HG03039 (cell line): Measurements from ENCODE around the gene SYT13.

Source experiments
- ATAC-seq: cut with Tn5 transposase; IDR thresholded peaks from one replicate; pipeline ENCODE4 v1.9.1; 2021; ENCODE audit warnings: mild to moderate bottlenecking, moderate library complexity; ENCODE audit not compliant: unreplicated experiment

SYT13 gene

DNA sequence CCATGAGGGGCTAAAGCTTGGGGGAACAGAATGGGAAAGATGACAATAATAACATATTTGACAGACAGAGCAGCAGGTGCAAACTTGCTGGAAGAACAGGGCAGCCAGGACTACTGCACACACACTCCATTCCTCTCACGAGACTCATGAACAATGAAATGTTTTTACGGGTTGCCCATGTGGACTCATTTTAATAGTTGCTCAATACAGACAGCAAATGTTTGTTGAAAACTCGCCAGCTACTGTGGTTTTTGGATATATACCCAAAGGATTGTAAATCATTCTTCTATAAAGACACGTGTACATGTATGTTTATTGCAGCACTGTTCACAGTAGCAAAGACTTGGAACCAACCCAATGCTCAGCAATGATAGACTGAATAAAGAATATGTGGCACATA lies 10.3 kb downstream of the SYT13 start:
- ATAC-seq = no peak

DNA sequence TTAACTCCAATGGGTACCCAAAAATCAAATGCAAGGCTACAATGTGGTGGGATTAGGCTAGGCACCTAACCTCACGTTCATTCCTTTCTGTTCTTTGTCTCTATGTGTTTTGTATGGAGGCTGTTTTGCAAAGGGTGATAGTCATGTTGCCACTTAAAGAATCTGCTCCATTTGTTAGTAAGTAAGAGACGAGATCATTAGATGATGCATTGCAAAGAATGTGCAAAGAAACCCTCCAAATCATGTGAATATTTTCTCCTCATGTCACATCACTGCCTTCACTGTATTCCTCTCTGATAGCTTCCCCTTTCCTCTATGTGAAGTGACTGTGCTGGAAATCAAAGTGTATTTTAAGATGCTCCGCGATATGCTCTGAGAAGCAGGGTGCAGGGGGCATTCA lies 11.9 kb downstream of the SYT13 start:
- ATAC-seq = no peak

DNA sequence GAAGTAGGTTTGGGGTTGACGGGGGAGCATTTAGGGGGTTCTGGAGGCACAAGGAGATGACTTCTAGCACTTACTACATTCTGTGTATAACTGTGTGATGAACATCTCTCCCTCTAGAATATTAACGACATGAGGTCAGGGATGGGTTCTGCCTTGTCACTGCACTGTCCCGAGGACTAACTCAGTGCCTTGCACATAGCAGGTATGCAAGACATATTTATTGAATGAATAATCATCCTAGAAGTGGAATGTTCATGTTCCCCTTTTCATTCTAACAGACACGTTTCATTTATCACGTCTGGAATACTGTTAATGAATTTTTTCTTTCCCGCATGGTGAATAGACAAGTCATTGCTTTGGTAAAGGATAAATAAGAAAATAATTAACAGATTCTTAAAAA lies 12.6 kb downstream of the SYT13 start:
- ATAC-seq = no peak

DNA sequence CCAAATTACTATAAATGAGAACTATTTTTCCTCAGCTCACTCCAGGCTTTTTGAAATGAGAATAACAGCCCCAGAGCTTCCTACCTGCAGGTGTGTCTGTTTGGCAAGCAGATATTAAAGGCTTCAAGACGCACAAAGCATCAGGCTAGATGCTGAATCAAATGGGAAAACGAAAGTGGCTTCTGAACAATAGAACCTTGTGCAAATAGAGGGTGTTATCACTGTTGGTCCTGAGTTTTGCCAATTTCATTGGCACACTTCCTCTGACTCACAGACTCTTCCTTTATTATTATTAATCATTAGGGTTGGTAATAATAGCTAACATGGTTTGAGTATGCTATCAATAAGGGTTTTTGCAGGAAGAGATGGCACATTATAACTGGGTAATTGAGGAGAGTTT lies 13.4 kb downstream of the SYT13 start:
- ATAC-seq = no peak

DNA sequence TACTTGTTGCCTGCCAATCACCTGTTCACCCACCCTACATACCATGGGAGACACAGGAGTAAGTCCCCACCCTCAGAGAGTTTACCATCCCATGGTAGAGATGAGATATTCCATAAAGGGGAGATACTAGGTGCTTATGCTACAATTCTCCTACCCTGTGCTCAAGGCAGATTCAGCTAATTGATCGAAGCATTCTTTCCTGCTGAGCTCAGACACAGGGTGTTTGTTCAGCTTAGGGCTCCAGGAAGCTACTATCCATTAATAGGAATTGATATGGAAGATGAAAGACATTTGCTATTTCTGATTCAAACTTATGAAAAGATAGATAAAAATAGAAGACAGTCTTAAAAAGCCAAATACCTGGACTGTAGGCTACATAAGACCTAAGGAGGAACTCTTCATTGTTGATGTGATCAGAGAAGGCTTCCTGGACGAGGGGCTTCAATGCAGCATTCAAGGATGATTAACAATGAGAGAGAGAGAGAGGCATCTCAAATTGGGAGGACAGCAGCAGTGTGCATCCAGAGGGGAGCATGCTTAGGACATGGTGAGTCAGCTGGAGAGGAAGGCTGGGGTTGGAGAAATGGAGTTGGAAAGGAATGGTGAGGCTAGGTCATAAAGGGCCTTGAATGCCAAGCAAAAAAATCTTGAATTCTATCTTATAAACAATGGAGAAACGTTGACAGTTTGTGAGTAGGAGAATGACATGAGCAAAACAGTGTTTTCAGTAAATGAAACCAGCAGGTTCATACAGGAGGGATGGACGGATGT lies 15.0 kb downstream of the SYT13 start:
- no peak for ATAC-seq

GRCh38 chr11:45269678-45270077 lies 16.5 kb downstream of the SYT13 start:
- ATAC-seq = no peak

DNA sequence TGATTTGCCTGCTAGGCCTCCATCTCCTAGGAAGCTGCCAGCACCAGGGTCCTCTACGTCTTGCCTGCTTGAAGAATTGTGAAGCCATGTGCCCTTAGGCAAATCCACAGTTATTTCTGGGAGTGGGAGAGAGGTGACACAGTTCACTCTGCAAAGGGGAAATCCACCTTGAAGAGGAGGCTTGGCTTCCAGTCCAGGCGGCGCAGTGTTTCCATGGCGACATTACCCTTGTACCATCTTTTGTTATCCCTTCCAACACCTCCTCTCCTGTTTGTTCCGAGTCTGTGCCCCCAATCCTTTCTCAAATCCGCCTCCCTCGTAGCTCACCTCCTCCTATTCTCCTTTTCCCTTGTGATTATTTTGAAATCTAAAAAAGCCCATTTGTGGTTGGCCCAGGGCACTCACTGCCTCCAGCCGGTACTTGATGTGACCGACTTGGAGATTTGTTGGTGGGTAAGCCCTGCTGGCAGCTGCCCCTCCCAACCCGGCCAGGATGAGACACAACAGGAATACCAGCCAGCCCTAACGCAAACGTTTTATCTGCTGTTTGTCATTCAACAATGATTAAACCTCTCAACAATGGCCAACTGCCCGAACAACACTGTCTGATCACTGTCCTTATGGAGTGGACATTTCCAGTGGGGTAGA lies 18.4 kb downstream of the SYT13 start:
- ATAC-seq = no peak

DNA sequence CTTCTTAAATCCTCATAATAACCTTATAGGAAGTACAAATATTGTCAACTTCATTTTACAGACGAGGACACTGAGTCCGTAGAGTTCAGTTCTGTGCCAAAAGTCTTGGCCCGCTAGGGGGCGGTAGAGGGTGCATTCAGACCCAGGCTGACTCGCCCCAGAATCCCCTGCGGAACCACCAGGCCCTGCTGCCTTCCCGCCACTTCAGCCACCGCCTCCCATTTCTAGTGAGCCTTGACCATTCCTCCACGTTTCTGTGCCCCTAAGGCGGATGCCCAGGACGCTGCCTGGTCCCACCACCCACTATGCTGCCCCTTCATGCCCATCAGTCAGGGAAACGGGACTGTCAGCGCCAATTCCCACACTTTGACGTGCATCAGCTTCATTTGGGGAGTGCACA lies 19.1 kb downstream of the SYT13 start:
- no peak for ATAC-seq

GRCh38 chr11:45266676-45267020 lies 19.5 kb downstream of the SYT13 start:
- no peak for ATAC-seq

DNA sequence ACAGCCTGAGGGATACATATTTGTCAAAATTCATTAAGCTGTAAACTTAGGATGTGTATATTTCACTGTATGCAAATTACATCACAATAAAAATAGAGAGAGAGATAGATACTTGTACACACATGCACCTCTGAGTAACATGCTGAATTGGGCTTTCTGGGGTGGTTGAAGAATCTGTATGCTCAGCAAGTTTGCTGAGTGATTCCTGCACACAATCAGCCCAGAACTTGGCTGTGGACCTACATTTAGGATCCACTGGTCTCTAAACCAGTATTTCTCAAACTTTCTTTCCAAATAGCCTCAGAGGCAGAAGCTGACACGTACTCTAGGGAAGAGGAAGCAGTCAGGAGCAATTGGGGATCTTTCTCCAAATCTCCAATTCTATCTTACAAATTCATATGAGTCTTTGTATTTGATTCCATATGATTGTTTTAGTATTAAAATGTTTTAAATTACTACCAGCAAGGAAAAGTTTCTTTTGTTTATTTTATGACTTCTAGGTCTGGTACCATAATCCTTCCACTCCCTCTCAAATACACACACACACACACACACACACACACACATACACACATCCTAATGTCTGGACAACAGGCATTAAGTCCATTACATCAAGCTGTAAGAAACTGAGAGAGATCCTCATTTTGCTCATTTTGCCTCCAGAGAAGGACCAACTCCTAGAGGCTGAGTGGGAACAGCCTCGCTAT lies 20.0 kb downstream of the SYT13 start:
- ATAC-seq = no peak

- ATAC-seq = no peak
Observed at GRCh38 chr11:45264839-45265515, 21.2 kb downstream of the SYT13 start.

DNA sequence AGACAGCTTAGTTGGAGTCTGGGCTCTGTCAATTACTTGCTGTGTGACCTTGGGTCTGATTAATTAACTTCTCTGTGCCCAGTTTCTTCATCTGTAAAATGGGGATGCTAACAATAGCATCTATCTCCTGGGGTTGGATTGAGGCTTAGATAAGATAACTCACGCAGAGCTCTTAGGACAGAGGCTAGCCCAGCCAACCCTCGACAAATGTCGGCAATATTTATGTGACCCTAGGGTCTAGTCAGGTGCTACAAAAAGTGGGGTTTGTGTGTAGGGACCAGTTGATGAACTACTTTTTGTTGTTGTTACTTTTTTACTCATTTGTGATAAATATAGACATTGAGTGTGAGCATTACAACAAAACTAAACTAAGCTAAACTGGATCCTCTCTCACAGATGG lies 22.4 kb downstream of the SYT13 start:
- ATAC-seq = no peak

- no peak for ATAC-seq
Observed at GRCh38 chr11:45262900-45263299, 23.2 kb downstream of the SYT13 start.

GRCh38 chr11:45260071-45260470 lies 26.1 kb downstream of the SYT13 start:
- ATAC-seq = no peak

DNA sequence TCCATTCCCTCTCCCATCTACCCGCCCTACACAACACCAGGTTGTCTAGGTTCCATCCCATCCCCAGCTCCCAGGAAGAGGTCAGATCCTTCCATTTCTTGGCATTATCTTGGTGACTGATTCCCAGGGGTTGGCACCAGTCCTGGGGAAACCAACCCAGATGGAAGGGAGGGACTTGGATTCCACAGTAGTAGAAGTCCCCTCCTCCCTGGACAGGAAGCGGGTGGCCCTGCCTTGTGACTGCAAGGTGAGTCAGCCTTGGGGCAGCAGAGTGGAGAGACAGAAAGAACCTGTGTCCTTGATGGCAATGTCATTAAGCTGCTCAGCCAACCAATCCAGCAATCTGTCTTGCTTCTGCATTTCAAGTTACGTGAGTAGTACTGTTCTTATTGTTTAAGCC lies 26.5 kb downstream of the SYT13 start:
- ATAC-seq = no peak

DNA sequence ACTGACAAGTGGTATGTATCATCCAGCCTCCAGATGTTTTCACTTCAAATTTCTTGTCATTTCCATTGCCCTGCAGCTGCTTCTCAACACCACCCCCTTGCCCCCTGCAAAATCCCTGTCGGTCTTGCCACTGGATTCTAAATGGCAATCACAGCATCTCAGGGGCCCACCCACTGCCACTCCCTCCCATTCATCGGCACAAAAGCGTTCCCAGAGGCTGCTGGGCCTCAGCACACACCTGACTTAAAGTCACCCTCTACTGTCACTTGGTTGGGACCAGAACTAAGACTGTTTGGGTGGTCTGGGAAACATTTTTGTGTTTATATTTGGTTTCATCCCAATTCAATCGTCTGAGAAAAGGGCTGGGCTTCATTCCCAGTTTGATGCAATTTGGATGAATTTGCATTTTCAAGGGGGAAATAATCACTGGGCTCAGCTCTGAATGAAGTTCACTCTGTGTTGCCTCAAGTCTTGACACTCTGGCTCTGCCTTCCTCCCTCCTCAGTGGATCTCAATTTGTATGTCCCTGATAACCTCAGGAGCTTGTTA lies 27.1 kb downstream of the SYT13 start:
- no peak for ATAC-seq

DNA sequence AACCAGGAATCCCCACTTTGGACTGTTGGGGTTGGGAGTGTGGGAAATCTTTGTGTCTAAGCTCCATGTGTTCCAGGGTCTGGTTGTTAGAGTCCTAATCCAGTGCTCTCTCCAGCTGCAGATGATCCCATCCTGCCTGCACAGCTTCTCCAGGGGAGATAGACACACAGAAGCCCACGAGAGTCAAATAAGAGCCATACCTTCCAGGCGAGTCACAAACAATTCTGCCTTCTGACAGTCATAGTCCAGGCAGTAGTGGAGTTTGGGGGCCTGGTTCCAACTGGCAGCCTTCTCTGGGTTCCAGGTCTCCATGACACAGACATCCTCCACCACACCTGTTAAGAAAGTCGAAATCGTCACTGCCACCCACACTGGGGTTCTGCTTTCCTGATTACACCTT lies 32.1 kb downstream of the SYT13 start:
- no peak for ATAC-seq

DNA sequence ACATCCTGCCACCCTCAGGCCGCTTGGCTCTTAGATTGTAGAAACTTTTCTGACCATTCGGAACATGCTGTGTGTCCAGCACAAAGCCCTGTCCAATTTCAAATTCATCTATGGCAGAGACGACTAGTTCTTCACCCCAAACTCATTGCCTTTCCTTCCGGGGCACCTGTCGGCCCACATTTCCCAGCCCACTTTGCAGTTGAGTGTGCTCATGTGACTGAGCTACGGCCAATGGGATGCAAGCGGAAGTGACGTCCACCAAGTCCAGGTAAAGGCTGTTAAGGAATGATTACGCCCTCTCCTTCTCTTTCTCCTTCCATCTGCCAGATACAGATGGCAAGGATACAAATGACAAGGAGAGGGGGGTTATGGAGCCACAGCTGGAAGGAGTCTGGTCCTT lies 32.5 kb downstream of the SYT13 start:
- ATAC-seq = no peak

DNA sequence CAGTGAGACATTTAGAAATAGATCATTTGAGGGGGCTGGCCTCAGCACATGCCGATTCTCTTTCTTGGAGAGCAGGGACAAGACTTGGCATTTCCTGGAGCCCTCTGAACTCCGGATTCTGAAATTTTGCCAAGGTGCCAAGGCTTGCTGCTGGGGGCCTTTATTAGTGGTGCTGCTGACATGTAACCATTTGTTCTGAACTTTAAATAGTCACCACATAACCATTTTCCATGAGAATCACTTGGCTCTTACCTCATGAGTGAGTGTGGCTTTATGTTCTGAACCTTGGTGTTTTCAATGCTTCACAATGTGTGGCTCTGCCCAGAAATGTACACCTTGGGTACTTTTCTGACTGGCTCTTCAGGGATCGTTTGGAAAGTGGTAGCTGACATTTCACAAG lies 33.3 kb downstream of the SYT13 start:
- ATAC-seq = no peak

DNA sequence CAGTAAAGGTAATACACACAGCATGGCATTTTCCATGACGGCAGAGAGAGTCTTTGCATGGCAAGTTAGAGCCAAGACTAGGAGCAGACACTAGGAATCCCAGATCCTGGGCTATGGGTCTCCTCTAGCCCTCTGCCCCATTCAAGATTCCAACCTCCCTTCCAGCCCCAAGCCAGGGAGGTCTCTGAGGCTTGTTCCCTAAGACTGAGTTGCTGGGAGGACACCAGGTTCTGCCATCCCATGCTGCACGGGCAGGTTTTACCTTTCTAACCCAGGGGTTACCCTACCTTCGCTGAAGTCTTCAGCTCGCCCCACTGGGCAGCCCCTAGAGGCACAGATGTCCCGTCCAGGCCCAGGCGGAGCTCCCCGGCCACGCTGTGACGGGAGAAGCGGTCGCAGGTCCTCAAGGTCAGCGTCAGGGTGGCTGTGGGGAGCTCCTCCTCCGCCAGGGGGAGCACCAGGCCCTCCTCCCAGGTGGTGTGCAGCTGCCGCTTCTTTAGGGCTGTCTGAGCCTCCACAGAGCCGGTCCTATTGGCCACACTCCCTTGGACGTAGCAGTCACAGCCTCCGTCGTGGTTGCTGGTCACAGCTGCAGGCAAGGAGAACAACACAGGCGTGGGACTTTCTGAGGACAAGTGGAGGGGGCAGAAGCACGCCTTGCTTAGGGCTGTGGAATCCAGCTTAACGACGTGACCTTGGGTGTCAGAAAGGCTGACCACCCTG lies 33.8 kb downstream of the SYT13 start:
- ATAC-seq = no peak
